ENCODE measurements around the gene BLVRA. TPM values are rescaled to one million over a fixed set of nuclear protein-coding genes. Genes with fewer than 3 reads are reported as not detected.

The BLVRA gene
- total RNA-seq = 42.6 and 59.5 TPM in 2 replicates

GRCh38 chr7:43758029-43758821 lies at the start of gene BLVRA:
BLVRA (plus strand) TSS chr7:43758680; CDS start chr7:43771159, 12,479 bp downstream.

GRCh38 chr7:43729214-43729923 lies 29.1 kb upstream of the BLVRA start, which contains the start of gene COA1:
COA1 (minus strand) TSS chr7:43729523; CDS start chr7:43648614, 80,909 bp downstream.

Other genes starting within 250 kb of the BLVRA start
- 22.8 and 77.4 TPM in 2 replicates for gene STK17A, start 175.6 kb upstream of the BLVRA start, total RNA-seq
- 52.6 and 75.4 TPM in 2 replicates for gene COA1, start 29.2 kb upstream of the BLVRA start, total RNA-seq
- 165 TPM in 2 replicates for gene MRPS24, start 110.8 kb downstream of the BLVRA start, total RNA-seq
- 18.3 and 19.3 TPM in 2 replicates for gene URGCP, start 147.9 kb downstream of the BLVRA start, total RNA-seq
- gene UBE2D4, start 167.8 kb downstream of the BLVRA start, total RNA-seq = 10.0 and 10.3 TPM in 2 replicates
- gene SPDYE1, start 239.2 kb downstream of the BLVRA start, total RNA-seq = not detected in 2 replicates

All from epithelial cell of alveolus of lung (primary cell).